Endothelial cell of umbilical vein (primary cell): ENCODE results near the gene PEMT. TPM values are rescaled to one million over a fixed set of nuclear protein-coding genes. Genes with fewer than 3 reads are reported as not detected.

Source experiments
- BruUV-seq: library from RNA; stranded (reverse); fragments of 400-500 nt; replicated peaks from 2 replicates; lab custom pipeline; 2021; lab: Mats Ljungman, UMichigan
- CTCF ChIA-PET: fragments of 300-600, 350-600 bp; sonication (Branson Sonifier 250); formaldehyde crosslinking; loops from one replicate; lab custom pipeline; 2021; ENCODE audit warnings: antibody characterized with exemption, inconsistent platforms; lab: Charles Lee
- POLR2A ChIA-PET: fragments of 300-600, 350-600 bp; sonication (Branson Sonifier 250); formaldehyde crosslinking; loops from one replicate; lab custom pipeline; 2021; ENCODE audit warnings: antibody characterized with exemption, inconsistent platforms; lab: Charles Lee
- DNase-seq: peaks from one replicate; pipeline ENCODE4 v3.0.0-alpha.2; 2011; ENCODE audit warnings: low read depth, low spot score
- FAIRE-seq: peaks from 2 replicates; lab custom pipeline; 2011; peaks lifted over from hg19 to GRCh38; lab: Jason Lieb, UNC
- H2AFZ ChIP-seq: 2 replicates; pipeline ENCODE4 v1.6.0; 2012; ENCODE audit warnings: low read depth, low read length, control low read depth, inconsistent platforms
- H3K27ac ChIP-seq: 2 replicates; pipeline ENCODE4 v1.5.1; 2011; ENCODE audit warnings: low read depth, mild to moderate bottlenecking, control low read depth, low read length, moderate library complexity; ENCODE audit not compliant: insufficient read depth
- H3K27me3 ChIP-seq, 2 experiments: 2 replicates each; pipeline versions ENCODE4 v1.6.0 to v1.6.1; 2011; ENCODE audit warnings: low read length in 2 of 2, mixed read lengths in 1 of 2; ENCODE audit not compliant: control insufficient read depth in 2 of 2, insufficient read depth in 2 of 2
- H3K36me3 ChIP-seq, 2 experiments: 2 replicates in 1 of 2; 3 replicates in 1 of 2; pipeline ENCODE4 v1.5.1; 2011; ENCODE audit warnings: low read length in 2 of 2, mild to moderate bottlenecking in 1 of 2, moderate library complexity in 1 of 2; ENCODE audit not compliant: control insufficient read depth in 2 of 2, insufficient read depth in 2 of 2; ENCODE audit errors: extremely low read depth in 1 of 2
- H3K4me1 ChIP-seq: 3 replicates; pipeline ENCODE4 v1.5.1; 2011; ENCODE audit warnings: mild to moderate bottlenecking, low read length; ENCODE audit not compliant: control insufficient read depth, insufficient read depth; ENCODE audit errors: extremely low read depth
- H3K4me2 ChIP-seq: 2 replicates; pipeline ENCODE4 v1.6.1; 2011; ENCODE audit warnings: low read length, control low read depth, mixed read lengths; ENCODE audit not compliant: insufficient read depth
- H3K4me3 ChIP-seq, 3 experiments: fragments of 200-600 bp in 1 of 3; sonication (generic), shearing (Covaris generic) in 1 of 3; replicated peaks in 1 of 3; 2 replicates each; pipeline ENCODE4 v1.5.1; 2011 to 2016; ENCODE audit warnings: control low read depth in 3 of 3, low read length in 3 of 3, mild to moderate bottlenecking in 2 of 3, inconsistent platforms in 1 of 3, low read depth in 1 of 3, moderate library complexity in 1 of 3; ENCODE audit not compliant: insufficient read depth in 1 of 3
- H3K79me2 ChIP-seq: 2 replicates; pipeline ENCODE4 v1.6.0; 2012; ENCODE audit warnings: low read length, inconsistent platforms; ENCODE audit not compliant: control insufficient read depth, insufficient read depth
- H3K9ac ChIP-seq: replicated peaks from 2 replicates; pipeline ENCODE3; 2011; ENCODE audit warnings: low read length, control low read depth; ENCODE audit not compliant: insufficient read depth; ENCODE audit errors: extremely low read depth
- H3K9me1 ChIP-seq: replicated peaks from 3 replicates; pipeline ENCODE4 v1.6.0; 2011; ENCODE audit warnings: mild to moderate bottlenecking, low read length; ENCODE audit not compliant: control insufficient read depth, insufficient read depth; ENCODE audit errors: extremely low read depth
- H3K9me3 ChIP-seq: replicated peaks from 2 replicates; pipeline ENCODE4 v1.5.1; 2012; ENCODE audit warnings: low read length, inconsistent platforms; ENCODE audit not compliant: control insufficient read depth, insufficient read depth
- H4K20me1 ChIP-seq: replicated peaks from 2 replicates; pipeline ENCODE3; 2011; ENCODE audit warnings: mild to moderate bottlenecking, low read length; ENCODE audit not compliant: control insufficient read depth, insufficient read depth; ENCODE audit errors: extremely low read depth
- CTCF ChIP-seq, 2 donors: IDR thresholded peaks; 1 replicate in 1 of 2; 2 replicates in 1 of 2; pipeline ENCODE4 v1.5.1; 2011; ENCODE audit warnings: low read length in 2 of 2, mild to moderate bottlenecking in 2 of 2, moderate library complexity in 2 of 2, control low read depth in 1 of 2, inconsistent platforms in 1 of 2, low read depth in 1 of 2; ENCODE audit not compliant: insufficient read depth in 1 of 2; ENCODE audit errors: extremely low read depth in 1 of 2
- EZH2 ChIP-seq: IDR thresholded peaks from 2 replicates; pipeline ENCODE4 v1.6.1; 2012; ENCODE audit warnings: borderline replicate concordance, low read depth, mild to moderate bottlenecking, moderate library complexity, low read length, inconsistent platforms; ENCODE audit not compliant: severe bottlenecking
- FOS ChIP-seq: IDR thresholded peaks from 2 replicates; pipeline ENCODE4 v1.6.1; 2011; ENCODE audit warnings: mild to moderate bottlenecking, low read length, moderate library complexity, borderline replicate concordance; ENCODE audit not compliant: insufficient read depth
- GATA2 ChIP-seq: IDR thresholded peaks from 2 replicates; pipeline ENCODE4 v1.7.0; 2011; ENCODE audit warnings: low read depth, mild to moderate bottlenecking, moderate library complexity, mixed read lengths, low read length; ENCODE audit not compliant: insufficient read length, insufficient read depth
- JUN ChIP-seq: IDR thresholded peaks from 2 replicates; pipeline ENCODE4 v1.6.1; 2011; ENCODE audit warnings: borderline replicate concordance, low read depth; ENCODE audit not compliant: insufficient read length, insufficient read depth
- MAX ChIP-seq: IDR thresholded peaks from 2 replicates; pipeline ENCODE4 v1.6.1; 2011; ENCODE audit not compliant: insufficient read depth, insufficient read length
- MYC ChIP-seq: IDR thresholded peaks from one replicate; pipeline ENCODE4 v1.6.1; 2011; ENCODE audit warnings: mild to moderate bottlenecking, low read depth, low read length
- POLR2A ChIP-seq: IDR thresholded peaks from 2 replicates; pipeline ENCODE4 v1.6.1; 2012; ENCODE audit warnings: low read depth, mild to moderate bottlenecking, control low read depth, low read length
- POLR2AphosphoS5 ChIP-seq: IDR thresholded peaks from 2 replicates; pipeline ENCODE4 v1.6.1; 2012; ENCODE audit warnings: low read depth, mild to moderate bottlenecking, control low read depth, low read length, moderate library complexity; ENCODE audit not compliant: insufficient read depth
- dilution Hi-C: fragments of 300-500 bp; cut with MboI; formaldehyde crosslinking; loops from one replicate; pipeline ENCODE4 v1.15.0; 2019; ENCODE audit warnings: low sequenced_read_pairs; ENCODE audit not compliant: extremely low pct_ligation_motif_present
- intact Hi-C: fragments of 100-400 bp; cut with micrococcal nuclease; formaldehyde crosslinking; loops from one replicate; pipeline ENCODE4 v1.10.0; 2022
- polyA plus RNA-seq, 4 experiments: library from polyadenylated mRNA; depleted of rRNA in 3 of 4; stranded (reverse) in 3 of 4; unstranded in 1 of 4; fragments of >200 nt; gene quantifications; 2 replicates each; pipeline versions ENCODE4 v1.2.1 to v1.2.3, GENCODE V29; 2011 to 2012; ENCODE audit warnings: missing spikeins in 1 of 4
- total RNA-seq: library from RNA; stranded (reverse); gene quantifications from 2 replicates; pipeline ENCODE4 v1.2.3, GENCODE V29; 2021

The PEMT gene
- total and polyA plus RNA-seq, 2 donors (not counting 3 experiments of a cell fraction or from before 2014, with no cell fraction given) = 35.1 to 58.4 TPM

- no peak overlapping the region for H3K9ac ChIP-seq
- H3K4me2 ChIP-seq = no peak overlapping the region
- H3K4me3 ChIP-seq = no peak overlapping the region
- FAIRE-seq = no peak
- dilution Hi-C loops = no loop called here
- H3K36me3 ChIP-seq = peaks cover 0 to 2% of the 10 kb centered on the region in 2 experiments
- H3K27ac ChIP-seq = no peak overlapping the region
- no peaks in the 10 kb centered on the region for H3K9me1 ChIP-seq
- no peaks in the 10 kb centered on the region for H3K79me2 ChIP-seq
- H3K4me1 ChIP-seq = no peaks in the 10 kb centered on the region
- H4K20me1 ChIP-seq = no peaks in the 10 kb centered on the region
- no peaks in the 10 kb centered on the region for H3K9me3 ChIP-seq
- no TSS peak for BruUV-seq
- ChIA-PET POLR2A (no interaction called here), CTCF (interaction anchor here (1.4 to 1.5 kb wide), 2 partner anchors 40 to 77 kb away, joined by 5 to 8 read pairs; no protein-coding TSS in a partner anchor)
- no peak for DNase-seq
- intact Hi-C loops = no loop called here
- H2AFZ ChIP-seq = no peak overlapping the region
- no peaks in the 10 kb centered on the region for H3K27me3 ChIP-seq
- no peak for TF ChIP-seq EZH2
- TF ChIP-seq POLR2A = no peak
- TF ChIP-seq JUN = no peak
- no peak for TF ChIP-seq CTCF (IDR thresholded peaks at IDR 0.05; ENCODE audit: extremely low read depth in 1 of 2, insufficient read depth in 1 of 2, low read depth in 1 of 2, low read length in 2 of 2)
- no peak for TF ChIP-seq POLR2AphosphoS5
- TF ChIP-seq GATA2 = no peak
- TF ChIP-seq FOS = no peak
- no peak for TF ChIP-seq MYC
- no peak for TF ChIP-seq MAX
Observed at GRCh38 chr17:17573912-17574311, 17.6 kb downstream of the PEMT start.
